GM12892 (cell line): ENCODE data around the gene FAM20C.

Source experiments
- DNase-seq: peaks from one replicate; pipeline ENCODE4 v3.0.0; 2011; ENCODE audit not compliant: insufficient read length
- FAIRE-seq: peaks from 2 replicates; lab custom pipeline; 2011; peaks lifted over from hg19 to GRCh38; lab: Jason Lieb, UNC
- POLR2A ChIP-seq: IDR thresholded peaks from 2 replicates; pipeline ENCODE4 v1.6.1; 2011; ENCODE audit warnings: low read depth, low read length, control low read depth
- POLR2AphosphoS5 ChIP-seq: IDR thresholded peaks from 2 replicates; pipeline ENCODE4 v1.6.1; 2011; ENCODE audit warnings: low read depth, low read length, control low read depth
- TAF1 ChIP-seq: IDR thresholded peaks from 2 replicates; pipeline ENCODE4 v1.6.1; 2011; ENCODE audit warnings: low read depth, mild to moderate bottlenecking, control low read depth, low read length, borderline replicate concordance

FAM20C gene

DNA sequence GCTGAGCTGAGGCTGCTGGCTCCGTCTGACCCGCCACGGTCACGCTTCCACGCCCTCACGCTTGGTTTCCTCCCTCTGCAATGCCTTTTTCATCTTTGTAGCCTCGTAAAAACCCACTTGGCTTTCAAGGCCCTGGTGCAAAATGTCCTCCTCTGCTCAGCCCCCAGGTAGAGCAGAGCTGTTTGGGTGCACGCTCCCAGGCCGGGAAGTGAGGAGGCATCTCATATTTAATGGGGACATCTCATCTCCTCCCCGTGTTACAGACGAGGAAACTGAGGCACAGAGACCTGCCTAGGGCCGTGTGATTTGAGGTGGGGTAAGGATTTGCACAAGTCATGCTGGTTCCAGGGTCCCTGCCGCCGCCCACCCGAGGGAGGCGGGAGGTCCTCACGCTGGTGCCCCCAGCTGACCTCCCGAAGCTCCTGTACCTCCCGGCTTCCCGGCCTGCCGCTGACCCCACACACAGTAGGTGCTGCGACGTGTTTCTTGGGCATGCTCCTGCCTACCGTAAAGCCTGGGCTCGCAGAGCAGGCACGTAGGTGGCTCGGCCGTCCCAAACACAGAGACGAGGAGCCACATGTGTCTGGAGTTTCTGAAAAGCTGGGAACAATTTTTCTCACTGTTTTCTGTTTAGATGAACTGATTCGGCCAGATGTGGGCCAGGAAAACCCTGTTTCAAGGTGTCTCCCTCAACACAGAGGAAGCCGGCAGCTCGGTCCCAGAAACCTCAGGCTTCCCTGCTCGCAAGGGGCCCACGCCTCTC lies 109.1 kb downstream of the FAM20C start:
- FAIRE-seq (no peak), DNase-seq (no peak)
- TF ChIP-seq POLR2A (no peak), TAF1 (no peak), POLR2AphosphoS5 (no peak)

DNA sequence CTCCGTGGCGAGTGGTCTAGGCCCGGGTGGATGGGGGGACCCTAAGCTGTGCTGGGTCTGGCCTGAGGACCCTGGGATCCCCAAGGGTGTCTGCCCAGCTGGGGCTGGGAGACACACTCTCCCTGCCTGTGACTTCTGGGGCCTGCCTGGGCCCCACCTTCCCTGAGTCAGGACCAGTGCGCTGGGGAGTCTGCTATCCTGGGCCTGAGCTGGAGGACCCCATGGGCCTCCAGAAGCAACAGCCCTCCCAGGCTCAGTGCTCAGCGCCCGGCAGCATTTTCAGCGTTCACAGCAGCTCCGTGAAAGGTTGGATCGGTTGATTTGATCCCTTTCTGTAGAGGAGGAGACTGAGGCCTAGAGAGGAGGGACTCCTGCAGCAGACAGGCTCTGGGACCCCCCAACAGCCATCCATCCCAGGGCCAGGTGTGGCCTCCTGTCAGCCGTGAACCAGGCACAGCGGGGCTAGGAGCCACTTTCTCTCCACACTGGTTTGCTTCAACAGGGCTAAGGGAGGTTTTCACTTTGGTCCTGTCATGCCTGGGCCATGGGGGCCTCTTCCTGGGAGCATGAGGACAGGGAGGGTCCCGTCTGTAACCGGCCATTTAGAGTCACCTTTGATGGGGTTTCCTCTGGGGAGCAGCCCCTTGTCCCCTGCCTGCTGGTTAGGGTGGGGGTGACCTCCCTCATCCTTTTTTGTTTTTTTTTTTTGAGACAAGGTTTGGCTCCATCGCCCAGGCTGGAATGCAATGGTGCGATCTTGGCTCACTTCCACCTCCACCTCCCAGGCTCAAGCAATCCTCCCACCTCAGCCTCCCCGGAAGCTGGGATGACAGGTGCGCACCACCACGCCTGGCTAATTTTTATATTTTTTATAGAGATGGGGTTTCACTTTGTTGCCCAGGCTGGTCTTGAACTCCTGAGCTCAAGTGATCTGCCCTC lies 110.0 kb downstream of the FAM20C start:
- no peak for TF ChIP-seq POLR2AphosphoS5
- no peak for TF ChIP-seq TAF1
- TF ChIP-seq POLR2A, result no peak
- no peak for FAIRE-seq
- DNase-seq, result no peak

GRCh38 chr7:303425-303824 lies 111.1 kb downstream of the FAM20C start:
- TF ChIP-seq TAF1 (no peak), POLR2A (no peak), POLR2AphosphoS5 (no peak)
- FAIRE-seq, result no peak
- no peak for DNase-seq

GRCh38 chr7:303884-304573 lies 111.7 kb downstream of the FAM20C start:
- TF ChIP-seq POLR2AphosphoS5 (no peak), POLR2A (no peak), TAF1 (no peak)
- no peak for DNase-seq
- FAIRE-seq, result no peak

GRCh38 chr7:304574-305409 lies 112.4 kb downstream of the FAM20C start:
- DNase-seq (no peak), FAIRE-seq (no peak)
- no peak for TF ChIP-seq POLR2AphosphoS5
- no peak for TF ChIP-seq POLR2A
- no peak for TF ChIP-seq TAF1

GRCh38 chr7:305410-306151 lies 113.2 kb downstream of the FAM20C start:
- TF ChIP-seq POLR2AphosphoS5 (no peak), TAF1 (no peak), POLR2A (no peak)
- DNase-seq (no peak), FAIRE-seq (no peak)

DNA sequence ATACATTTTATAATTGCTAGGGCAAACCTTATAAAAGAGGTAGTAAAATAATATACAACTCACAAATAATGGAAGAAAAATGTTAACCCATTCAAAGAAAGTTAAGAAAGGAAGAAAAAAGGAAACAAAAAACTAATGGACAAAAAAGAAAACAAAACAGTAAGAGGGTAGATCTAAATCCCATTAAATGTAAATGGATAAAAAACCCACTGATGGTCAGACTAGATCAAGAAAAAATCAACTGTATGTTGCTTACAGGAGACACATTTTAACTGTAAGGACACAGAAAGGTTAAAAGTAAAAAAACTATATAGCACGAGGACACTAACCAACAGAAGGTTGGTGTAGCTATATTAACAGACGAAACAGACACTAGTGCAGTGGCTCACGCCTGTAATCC lies 115.6 kb downstream of the FAM20C start:
- TF ChIP-seq POLR2A (no peak), POLR2AphosphoS5 (no peak), TAF1 (no peak)
- FAIRE-seq, result no peak

DNA sequence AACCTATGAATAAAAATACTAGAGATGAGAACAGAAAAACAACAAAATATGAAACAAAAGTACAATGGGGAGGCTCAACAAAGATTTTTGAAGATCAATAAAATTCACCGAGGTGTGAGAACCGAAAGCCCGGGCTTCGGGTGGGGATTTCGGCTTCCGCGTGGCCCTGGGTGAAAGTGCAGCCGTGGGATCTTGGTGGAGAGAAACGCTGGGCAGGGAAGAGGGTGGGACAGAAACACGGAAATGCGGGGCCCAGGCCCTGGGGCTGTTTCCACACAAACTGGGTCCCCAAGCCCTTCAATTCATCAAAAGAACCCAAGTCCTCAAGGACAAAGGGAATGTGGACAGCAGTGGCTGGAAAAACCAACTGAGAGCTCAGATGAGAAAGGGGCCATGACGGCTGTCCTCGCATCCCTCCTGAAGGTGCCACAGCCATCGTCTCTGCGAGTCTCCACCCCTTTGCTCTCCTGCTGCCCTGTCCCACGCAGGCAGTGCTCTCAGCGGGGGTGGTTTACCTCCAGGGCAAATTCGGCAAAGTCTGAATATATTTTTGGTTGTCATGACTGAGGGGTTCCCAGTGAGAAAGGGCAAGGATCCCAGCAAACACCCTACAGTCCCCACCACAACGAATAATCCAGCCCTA lies 117.3 kb downstream of the FAM20C start:
- FAIRE-seq, result no peak
- no peak for TF ChIP-seq POLR2AphosphoS5
- no peak for TF ChIP-seq POLR2A
- no peak for TF ChIP-seq TAF1
- DNase-seq, result no peak

More for the DNA sequence above, 115.6 kb downstream of the FAM20C start:
- DNase-seq, result no peak
